Inferior parietal cortex (tissue), 1 donor: ENCODE results near the gene KCND2.
"Not testable (repeated sequence)": the region's sequence is repeated elsewhere in the genome, so short reads cannot be mapped to it uniquely, and the experiment has no call there.

ENCODE experiments used
- DNase-seq: peaks from one replicate; pipeline ENCODE4 v3.0.0-alpha.2; 2016; ENCODE audit errors: extremely low spot score

The KCND2 gene

DNA sequence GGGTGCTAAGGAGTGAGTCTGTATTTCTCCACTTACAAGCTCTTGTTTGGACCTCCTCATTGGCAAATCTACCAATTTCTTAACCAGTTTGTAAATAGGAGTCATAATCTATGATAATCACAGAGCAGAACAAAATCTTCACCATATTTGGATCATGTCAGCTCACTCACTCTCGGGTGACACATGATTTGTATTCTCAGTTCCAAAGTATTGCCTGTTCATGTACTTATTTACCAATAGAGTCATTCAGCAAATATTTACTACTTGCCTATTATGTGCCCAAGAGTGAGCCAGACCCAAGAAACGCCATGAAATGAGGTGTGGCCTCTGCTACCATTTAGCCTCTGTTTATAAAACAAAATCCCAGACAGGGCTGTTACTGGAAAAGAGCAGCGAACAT, 470.2 kb downstream of the KCND2 start:
- no peak for DNase-seq

DNA sequence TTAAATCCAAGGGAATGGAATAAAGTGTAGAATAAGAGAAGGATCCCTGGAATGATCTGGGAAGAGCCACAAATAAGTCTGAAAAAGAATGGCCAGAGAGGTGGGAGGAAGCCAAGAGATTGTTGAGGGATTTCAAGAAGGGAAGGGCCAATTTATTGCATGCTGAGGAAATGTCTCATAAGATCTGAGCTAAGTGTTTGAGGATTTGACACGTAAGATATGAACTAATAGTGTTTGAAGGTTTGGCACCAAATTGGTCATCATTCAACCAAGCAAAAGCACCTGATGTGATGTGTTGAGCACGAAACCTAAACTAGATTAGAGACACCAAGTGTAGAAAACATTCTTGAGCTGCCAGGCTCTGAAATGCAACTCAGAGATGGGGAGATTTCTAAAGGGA, 487.1 kb downstream of the KCND2 start:
- DNase-seq: no peak

DNA sequence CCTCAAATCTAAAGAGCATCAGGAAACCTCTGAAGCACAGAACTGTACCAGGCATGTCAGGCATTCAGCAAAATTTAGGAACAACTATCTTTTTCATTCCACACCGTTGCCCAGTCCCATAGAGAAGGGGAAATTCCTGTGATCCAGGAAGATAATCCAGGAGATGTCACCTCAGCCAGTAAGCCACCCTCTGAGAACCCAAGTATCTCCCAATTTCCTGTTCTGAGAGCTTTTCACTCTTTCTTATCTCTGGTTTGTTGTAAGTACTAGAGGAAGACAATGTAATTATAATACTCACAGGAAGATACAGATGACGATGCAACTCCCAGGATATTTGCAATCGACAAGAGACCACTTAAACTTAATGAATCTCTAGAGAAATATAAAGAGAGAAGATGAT, 487.9 kb downstream of the KCND2 start:
- DNase-seq: no peak

DNA sequence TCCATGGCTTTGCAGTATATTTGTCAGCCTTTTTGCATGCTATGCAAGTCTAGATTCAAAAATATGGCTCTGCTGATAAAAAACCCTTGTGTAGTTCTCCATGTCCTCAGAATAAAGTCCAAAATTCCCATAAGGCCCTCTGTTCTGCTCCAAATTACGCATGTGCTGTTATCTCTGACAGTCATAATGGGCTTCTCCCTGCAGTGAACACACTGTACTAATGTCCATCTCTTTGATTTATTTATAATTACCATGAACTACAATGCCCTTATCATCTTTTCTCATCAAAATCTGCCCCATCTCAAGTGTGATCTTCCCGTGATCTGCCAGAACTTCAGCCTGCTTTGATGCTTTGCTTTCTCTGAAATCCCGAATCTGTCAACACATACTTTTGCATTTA, 497.2 kb downstream of the KCND2 start:
- no peak for DNase-seq

DNA sequence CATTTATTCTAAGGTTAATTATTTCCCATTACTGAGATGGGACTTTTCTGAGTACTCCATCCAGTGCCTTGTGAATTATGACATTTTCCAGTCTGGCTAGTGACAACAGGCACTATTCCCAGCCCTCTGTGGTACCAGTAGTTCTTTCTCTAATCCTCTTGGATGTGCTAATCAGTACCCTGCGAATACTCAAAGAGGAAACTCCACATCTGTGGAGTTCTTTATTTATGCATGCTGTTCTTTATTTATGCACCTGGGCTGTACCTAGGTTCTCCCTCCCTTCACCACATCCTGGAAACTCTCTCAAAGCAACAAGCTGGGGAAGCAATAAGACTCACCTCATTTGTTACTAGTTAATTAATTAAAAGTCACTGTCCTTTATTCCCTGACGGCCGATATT, 501.5 kb downstream of the KCND2 start:
- DNase-seq: no peak

DNA sequence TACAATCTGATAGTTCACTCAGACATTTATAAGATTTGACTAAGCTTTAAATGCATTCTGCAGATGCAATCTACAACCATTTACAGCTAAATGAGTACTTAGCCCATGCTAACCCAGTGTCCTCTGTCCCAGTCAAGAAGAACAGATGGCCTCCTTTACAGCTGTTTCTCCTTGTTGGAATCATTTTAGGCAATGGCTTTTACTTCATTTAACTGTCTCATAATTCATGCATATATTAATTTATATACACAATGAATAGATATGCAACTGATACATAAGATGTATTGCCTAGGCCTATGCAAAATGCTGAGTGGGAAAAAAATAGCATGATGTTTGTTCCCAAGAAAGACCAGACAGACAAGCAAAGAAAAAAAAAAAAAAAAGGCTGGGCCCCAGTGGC, 502.8 kb downstream of the KCND2 start:
- no peak for DNase-seq

DNA sequence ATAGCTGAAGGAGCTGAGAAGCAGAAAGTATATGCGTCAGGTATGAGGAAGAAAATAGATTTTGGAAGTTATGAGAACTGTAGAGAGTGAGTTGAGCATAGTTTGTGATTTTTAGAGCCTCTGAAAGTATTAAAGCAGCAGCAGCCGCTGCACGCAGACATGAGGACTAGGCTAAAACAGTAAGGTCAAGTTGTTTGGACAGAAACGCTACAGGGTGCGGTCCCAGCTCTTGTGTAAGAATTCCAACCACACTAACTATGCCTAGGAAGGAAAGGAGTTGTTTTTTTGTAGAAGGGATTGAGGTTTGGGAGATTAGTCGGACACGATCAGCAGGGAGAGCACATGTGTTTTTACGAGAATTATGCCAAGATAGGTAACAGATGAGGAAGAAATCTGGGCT, 506.1 kb downstream of the KCND2 start:
- not testable (repeated sequence) for DNase-seq

DNA sequence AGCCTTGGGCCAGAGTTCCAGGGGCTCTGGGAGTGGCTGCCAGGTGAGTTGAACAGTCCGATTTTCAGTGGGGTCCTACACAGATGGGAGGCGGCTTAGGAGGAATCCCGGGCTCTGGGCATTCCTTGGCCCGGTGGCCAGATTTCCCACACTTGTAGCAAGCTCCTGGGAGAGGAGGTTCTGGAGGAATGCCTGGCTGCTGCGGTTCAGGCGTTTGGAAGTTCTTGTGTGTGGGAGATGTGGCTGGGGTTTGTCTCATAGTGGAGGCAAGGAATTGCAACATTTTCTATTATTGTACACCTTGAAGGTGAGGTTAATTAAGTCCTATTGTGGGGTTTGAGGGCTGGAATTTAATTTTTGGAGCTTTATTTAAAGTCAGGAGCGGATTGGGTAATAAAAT, 507.5 kb downstream of the KCND2 start:
- not testable (repeated sequence) for DNase-seq

DNA sequence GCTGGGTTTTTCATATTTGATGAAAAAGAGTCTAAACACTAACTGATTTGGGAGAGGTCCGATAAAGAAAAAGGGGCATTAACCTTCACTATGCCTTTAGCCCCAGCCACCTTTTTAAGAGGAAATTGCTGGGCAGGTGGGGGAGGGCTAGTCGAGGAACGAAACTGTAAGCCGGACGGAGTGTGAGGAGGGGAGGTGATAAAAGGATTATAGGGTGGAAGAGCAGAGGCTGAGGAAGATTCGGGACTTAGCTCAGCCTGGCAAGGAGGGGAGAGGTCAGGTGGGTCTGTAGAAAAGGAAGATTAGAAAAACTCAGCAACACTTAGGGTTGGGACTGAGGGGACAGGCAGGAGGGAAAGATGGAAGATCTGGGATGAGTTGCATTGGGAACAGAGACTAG, 508.0 kb downstream of the KCND2 start:
- DNase-seq: no peak

DNA sequence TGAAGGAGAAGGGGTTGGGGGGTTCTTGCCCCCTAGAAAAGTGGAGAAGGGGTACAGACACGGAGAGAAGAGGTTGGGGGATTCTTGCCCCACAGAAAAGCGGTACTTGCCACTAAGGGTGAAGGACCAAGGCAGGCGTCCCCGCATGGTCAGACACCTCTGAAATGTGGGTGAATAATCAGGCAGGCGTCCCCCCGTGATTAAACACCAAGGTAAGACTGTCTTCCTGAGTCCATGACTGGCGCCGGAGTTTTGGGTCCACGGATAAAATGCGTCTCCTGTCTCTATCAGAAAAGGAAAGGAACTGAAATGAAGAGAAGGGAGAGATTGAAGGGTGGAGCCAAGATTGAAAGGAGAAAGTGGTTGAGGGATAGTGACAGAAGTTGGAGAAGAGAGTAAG, 508.9 kb downstream of the KCND2 start:
- DNase-seq: not testable (repeated sequence)

DNA sequence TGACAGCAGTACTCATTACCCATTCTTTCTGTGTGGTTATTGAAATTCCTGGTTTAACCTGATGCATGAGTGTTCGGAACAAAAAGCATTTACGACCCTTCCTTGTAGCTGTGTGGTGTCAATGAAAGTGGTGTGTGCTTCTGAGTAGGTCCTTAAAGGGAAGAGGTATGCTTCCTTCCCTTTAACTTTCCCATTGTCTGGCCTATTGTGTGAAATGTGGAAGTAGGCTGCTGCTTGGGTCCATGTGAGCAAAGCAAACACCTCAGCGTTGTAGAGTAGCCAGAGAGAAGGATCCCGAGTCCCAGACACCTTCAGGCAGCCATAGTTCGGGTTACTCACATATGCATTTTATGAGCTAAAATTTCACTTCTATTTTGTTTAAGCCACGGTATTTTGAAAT, 510.3 kb downstream of the KCND2 start:
- DNase-seq: no peak

DNA sequence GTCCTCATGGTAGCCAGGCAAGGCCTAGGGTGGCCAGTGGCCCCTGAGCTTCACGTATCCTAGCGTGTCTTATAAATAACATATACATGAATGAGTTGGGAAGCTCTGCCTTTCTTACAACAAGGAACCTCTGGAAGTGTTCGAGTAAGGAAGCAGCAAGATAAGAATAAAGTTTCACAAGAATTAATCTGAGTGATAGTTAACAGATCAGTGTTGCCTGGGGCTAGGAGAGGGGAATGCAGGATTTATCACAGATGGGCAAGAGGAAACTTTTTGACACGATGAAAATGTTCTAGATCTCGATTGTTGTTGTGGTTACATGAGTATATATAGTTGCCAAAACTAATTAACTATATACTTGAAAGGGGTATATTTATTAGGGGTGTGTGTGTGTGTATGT, 510.7 kb downstream of the KCND2 start:
- DNase-seq: no peak

DNA sequence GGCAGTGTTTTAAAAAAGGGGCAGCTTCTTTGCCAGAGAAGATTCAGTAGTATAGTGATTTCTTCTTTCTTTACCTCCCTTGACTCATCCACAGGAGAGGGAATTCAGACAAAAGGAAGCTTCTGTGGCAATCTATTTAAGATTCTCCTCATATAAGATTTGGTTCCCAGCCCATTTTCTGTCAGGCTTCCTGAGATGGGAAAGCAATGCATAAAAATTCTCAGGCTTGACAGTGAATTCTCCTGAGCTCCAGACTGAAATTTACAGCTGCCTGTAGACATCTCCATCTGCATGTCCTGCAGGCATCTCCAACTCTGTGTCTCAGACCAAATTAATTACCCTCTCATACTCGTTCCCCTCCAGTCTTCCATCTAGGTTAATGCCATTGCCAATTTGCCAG, 512.1 kb downstream of the KCND2 start:
- no peak for DNase-seq

DNA sequence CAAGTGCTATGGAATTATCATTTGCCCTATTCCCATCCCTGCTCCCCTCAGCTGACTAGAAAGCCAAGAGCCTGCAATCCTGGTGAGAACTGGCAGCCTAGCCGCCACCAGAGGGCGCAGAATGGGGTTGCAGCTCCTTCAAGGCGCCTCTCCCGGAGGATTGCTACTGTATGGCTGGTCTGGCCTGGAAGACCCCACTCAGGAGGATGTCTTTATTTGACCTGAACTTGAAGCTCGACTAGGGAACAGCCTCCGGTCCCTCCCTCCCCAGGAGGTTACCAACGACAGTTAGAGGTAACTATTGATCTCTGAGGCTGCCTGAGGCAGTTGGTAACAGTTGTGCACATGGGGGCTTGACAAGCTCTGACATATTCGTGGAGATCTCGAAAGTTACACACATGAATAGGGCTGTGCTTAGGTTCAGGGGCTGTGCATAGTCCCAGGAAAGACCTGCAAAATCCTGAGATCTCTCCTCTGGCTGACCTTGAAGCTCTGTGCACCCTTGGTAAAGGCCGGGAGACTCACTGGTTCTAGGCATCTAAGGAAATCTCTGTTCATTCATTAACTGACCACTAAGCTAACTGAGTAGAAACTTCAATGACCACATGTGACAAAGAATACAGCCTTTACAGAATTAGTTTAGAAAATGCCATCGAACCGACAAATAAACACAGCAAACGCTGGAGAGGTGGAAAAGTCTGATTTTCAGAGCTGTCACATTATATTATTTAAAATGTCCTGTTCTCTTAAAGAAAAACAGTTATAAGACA, 519.3 kb downstream of the KCND2 start:
- peak; percentile 66 for DNase-seq

DNA sequence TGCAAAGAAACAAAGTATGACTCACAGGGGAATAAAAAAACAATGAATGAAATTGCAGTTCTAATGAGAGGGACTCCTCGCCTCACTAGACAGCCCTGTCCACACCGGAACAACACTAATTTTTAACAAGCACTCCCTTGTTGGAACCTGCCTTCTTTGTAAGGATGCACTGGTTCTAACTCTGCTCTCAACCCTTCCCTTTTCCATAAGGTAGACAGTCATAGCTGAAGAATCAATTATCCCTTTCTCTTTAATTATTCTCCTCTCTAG, 519.8 kb downstream of the KCND2 start:
- no peak for DNase-seq

DNA sequence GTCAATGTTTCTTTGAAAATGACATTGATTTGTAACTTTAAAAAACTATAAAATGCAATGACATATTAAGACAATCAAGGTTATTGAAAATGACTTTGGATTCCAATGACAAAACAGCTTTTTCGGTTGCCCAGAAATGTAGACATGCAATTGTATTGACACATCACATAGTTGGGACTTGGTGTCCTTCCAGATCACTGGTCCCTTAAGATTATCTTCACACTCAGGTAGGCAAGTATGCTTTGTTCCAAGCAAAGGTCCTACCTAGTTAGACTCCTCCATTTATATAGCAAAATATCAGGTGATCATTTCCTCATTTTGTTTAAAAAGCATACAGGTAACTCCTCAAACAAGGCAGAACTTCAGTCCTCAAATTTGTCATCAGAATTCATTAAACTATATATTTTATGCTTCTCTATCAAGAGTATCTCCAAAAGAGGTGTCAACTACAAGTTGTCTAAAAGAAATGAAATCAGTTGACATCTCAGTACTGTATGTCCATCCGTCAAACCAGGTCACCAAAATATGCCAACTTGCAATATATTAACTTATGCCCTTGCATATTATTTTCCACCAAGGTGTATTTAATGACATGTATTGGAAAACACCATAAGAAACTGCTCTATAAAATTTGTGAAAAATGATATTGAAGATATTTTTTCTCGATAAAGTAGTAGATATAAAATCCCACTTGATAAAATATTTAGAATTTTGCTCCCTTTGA, 520.4 kb downstream of the KCND2 start:
- no peak for DNase-seq

DNA sequence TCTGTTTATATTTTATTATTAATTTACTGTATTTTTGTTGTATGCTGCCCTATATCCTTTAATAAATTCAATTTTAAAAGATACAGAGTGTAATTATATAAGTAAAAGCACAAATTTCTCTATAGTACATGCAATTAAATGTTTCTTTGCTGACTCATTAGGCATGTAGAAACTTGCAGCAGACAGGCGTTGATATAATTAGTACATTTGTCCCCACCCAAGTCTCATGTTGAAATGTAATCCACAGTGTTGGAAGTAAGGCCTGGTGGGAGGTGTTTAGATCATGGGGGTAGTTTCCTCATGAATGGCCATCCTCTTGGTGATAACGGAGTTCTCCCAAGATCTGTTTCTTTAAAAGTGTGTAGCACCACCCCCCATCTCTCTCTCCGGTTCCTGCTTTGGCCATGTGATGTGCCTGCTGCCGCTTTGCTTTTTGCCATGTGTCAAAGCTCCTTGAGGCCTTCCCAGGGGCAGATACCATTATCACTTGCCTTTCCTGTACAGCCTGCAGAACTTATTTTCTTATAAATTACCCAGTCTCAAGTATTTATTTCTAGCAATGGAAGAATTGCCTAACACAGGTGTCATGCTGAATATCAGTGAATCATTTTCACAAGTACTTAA, 521.2 kb downstream of the KCND2 start:
- DNase-seq: no peak

DNA sequence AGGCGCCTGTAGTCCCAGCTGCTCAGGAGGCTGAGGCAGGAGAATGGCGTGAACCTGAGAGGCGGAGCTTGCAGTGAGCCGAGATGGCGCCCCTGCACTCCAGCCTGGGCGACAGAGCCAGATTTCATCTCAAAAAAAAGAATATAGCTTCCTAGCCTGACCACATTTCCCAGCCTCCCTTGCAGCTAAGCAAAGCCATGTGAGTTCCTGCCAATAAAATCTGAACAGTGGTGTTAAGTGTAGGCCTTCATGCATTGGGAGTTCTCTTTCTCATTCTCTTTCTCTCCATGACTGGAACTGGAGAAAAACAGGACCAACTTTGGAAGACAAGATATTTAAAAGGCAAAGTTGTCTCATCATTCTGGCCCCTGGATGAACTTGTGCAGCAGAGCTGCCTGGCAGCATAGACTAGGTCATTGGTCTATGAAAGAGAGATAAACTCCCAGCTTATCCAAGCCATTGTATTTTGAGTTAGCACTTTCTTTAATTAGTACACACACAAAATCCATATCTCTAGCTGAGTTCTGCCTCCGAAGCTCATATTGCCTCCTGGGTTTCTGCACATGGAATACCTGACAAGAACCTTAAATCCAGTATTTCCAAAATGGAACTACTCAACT, 524.2 kb downstream of the KCND2 start:
- DNase-seq: no peak

DNA sequence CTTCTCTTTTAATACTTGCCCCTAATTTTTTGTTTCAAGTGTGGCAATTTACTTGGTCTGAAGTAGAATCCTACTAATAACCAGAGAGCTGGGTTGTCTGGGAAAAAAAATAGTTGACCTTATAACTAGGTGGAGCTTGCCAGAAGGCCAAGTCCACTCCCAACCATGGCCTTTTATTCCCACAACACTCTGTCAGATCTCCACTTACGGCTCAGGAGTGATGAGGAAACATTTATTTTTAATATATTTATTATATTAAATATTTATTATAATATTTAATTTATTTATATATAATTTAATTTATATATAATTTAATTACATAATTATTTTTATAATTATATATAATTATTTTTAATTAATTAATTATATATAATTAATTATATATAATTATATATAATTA, 526.2 kb downstream of the KCND2 start:
- no peak for DNase-seq
